ENCODE data around the gene FIS1.

DNA sequence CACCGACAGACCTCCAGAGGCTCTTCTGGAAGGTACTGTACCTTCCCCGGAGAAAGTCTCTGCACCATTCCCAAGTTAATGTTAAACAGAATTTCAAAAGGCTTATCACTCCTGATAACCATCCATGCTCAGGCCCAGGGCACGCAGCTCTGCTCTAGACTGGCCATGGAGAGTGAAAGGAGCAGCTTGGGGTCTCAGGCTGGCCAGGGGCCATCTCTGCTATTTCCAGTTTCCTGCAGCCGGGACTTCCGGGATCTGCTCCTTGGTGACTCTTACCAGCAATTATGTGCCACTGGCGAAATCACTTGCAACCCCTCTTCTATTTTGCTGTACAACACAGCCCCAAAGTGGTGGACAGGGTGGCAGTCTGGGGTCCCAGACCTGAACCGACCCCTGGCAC is 13.2 kb downstream of the FIS1 start:
- no peak for TF ChIP-seq POLR2A (IDR thresholded peaks at IDR 0.05)
- TF ChIP-seq, protein P1, sequence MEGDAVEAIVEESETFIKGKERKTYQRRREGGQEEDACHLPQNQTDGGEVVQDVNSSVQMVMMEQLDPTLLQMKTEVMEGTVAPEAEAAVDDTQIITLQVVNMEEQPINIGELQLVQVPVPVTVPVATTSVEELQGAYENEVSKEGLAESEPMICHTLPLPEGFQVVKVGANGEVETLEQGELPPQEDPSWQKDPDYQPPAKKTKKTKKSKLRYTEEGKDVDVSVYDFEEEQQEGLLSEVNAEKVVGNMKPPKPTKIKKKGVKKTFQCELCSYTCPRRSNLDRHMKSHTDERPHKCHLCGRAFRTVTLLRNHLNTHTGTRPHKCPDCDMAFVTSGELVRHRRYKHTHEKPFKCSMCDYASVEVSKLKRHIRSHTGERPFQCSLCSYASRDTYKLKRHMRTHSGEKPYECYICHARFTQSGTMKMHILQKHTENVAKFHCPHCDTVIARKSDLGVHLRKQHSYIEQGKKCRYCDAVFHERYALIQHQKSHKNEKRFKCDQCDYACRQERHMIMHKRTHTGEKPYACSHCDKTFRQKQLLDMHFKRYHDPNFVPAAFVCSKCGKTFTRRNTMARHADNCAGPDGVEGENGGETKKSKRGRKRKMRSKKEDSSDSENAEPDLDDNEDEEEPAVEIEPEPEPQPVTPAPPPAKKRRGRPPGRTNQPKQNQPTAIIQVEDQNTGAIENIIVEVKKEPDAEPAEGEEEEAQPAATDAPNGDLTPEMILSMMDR (IDR thresholded peaks at IDR 0.05) = no peak
- no peak for TF ChIP-seq EP300 (IDR thresholded peaks at IDR 0.05)
